Measurements from ENCODE around the gene WDFY4.

- TF ChIP-seq ZFP30 (CRISPR knock-in tag; IDR thresholded peaks at IDR 0.05) (no peak), ZFP3 (CRISPR knock-in tag; IDR thresholded peaks at IDR 0.05) (no peak), ZC3H10 (CRISPR knock-in tag; IDR thresholded peaks at IDR 0.05) (no peak), ESRRG (CRISPR knock-in tag; IDR thresholded peaks at IDR 0.05) (no peak)
These were observed 254.4 kb downstream of the WDFY4 start for GRCh38 chr10:48938990-48939536.
